Lower leg skin (tissue), 3 donors: ENCODE results near the gene FAM200B.

Source experiments
- POLR2A ChIP-seq, 2 donors: fragments of 450-650 bp; IDR thresholded peaks; one replicate each; pipeline ENCODE4 v1.6.1; 2016 to 2017; ENCODE audit warnings: antibody characterized with exemption in 2 of 2, mild to moderate bottlenecking in 1 of 2, moderate library complexity in 1 of 2
- TF ChIP-seq, protein P1 (sequence below), 3 donors: fragments of 450-650 bp; IDR thresholded peaks; one replicate each; pipeline ENCODE4 v1.5.1; 2016; ENCODE audit warnings: antibody characterized with exemption in 3 of 3, mild to moderate bottlenecking in 3 of 3, moderate library complexity in 2 of 3

DNA sequence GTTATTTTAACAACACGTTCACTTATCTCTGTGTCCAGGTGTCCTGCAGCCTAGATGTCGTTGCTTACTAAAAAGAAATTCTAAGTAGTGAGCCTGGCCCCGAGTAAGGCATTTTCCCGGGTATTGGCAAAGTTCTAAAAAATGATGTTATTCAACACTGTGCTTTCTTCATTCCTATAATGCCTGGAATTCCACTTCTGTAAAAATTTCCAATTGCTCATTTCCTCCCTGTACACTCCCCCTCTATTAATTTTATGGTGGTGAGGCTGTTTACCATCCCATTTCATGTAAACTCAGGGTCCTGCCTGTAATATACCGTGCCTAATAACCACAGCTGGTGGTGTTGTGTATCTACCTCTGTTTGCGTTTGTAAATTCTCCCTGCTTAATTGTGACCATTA lies 35.5 kb downstream of the FAM200B start:
- no peak for TF ChIP-seq POLR2A (IDR thresholded peaks at IDR 0.05)
- TF ChIP-seq, protein P1, sequence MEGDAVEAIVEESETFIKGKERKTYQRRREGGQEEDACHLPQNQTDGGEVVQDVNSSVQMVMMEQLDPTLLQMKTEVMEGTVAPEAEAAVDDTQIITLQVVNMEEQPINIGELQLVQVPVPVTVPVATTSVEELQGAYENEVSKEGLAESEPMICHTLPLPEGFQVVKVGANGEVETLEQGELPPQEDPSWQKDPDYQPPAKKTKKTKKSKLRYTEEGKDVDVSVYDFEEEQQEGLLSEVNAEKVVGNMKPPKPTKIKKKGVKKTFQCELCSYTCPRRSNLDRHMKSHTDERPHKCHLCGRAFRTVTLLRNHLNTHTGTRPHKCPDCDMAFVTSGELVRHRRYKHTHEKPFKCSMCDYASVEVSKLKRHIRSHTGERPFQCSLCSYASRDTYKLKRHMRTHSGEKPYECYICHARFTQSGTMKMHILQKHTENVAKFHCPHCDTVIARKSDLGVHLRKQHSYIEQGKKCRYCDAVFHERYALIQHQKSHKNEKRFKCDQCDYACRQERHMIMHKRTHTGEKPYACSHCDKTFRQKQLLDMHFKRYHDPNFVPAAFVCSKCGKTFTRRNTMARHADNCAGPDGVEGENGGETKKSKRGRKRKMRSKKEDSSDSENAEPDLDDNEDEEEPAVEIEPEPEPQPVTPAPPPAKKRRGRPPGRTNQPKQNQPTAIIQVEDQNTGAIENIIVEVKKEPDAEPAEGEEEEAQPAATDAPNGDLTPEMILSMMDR (IDR thresholded peaks at IDR 0.05): no peak
